Right lung (tissue), 5 donors: Measurements from ENCODE around the gene ZNF581. TPM values are rescaled to one million over a fixed set of nuclear protein-coding genes. Genes with fewer than 3 reads are reported as not detected.

ENCODE experiments used
- DNase-seq, 2 donors: peaks; one replicate each; pipeline ENCODE4 v3.0.0-alpha.2; 2013
- polyA plus RNA-seq, 5 donors: library from polyadenylated mRNA; unstranded; fragments of 120-200 nt; gene quantifications; one replicate each; pipeline versions ENCODE4 v1.2.1 to v1.2.3, GENCODE V29; 2013; ENCODE audit warnings: inconsistent platforms in 1 of 5, low replicate concordance in 1 of 5; ENCODE audit not compliant: insufficient read length in 5 of 5, insufficient read depth in 1 of 5

Gene ZNF581
- polyA plus RNA-seq, 5 donors: 23.0 to 36.0 (median 29.5) TPM

DNA sequence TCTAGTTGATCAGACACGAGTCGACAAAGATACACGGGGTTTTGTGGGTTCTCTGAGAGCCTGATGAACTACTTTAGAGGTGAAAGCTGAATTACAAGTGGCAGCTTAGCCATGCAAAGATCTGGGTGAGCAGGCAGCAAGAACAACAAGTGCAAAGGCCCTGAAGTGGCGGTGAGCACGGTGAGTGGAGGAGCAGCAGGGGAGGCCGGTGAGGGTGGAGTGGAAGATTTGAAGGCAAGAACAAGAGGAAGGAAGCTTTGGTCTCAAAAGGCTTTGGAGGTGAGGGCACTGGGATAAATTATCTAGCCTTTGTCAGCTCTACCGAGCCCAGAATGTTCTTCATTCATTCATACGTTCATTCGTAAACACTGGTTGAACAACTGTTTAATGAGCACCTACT is 36.6 kb upstream of the ZNF581 start:
- DNase-seq: no peak

DNA sequence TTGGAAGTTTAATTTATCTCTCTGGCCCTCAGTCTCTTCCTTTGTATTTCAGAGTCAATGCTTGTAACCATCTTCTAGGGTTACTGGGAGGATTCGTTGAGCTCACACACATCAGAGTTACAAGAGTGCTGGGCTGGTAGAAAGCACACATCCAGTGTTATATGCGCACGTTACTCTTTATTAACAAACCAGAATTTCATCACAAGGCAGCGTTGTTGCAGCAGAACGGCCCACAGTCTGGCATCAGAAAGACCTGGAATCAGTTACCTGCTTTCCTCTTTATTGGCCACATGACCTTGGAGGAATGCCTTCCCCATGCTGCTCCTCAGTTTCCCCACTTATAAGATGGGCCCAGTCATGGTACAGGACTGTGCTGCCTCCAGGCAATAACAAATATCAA is 34.1 kb upstream of the ZNF581 start:
- DNase-seq: no peak

DNA sequence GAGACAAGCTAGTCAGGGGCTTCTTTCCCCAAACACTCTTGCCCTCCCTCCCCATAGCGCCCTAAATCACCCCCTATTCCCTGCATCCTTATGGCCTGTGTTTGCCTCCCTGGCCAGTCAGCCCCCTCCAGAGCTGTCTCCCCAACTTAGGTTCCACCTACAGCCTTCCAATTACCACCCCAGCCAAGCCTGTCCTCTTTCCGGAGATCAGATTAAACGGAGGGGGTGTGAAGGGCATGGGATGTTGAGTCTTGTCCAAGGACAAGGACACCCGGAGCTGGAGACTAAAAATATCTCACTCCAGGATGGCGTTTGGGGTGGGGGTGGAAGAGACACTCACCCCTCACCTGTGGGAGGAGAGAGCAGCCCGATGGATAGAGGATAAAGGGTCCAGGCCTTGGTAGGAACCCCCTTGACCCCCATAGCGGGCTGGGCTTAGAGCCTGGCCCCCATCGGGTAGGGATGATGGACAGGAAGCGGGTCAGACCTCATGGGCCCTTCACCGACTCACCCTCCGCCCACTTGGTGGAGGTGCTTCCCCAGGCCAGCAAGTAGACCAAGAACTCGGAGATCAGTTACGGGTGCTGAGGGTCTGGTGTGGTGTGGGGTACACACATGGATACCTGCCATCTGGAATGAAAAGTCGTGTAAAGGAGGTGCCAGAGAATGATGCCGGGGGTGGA is 32.0 kb upstream of the ZNF581 start:
- DNase-seq: no peak

DNA sequence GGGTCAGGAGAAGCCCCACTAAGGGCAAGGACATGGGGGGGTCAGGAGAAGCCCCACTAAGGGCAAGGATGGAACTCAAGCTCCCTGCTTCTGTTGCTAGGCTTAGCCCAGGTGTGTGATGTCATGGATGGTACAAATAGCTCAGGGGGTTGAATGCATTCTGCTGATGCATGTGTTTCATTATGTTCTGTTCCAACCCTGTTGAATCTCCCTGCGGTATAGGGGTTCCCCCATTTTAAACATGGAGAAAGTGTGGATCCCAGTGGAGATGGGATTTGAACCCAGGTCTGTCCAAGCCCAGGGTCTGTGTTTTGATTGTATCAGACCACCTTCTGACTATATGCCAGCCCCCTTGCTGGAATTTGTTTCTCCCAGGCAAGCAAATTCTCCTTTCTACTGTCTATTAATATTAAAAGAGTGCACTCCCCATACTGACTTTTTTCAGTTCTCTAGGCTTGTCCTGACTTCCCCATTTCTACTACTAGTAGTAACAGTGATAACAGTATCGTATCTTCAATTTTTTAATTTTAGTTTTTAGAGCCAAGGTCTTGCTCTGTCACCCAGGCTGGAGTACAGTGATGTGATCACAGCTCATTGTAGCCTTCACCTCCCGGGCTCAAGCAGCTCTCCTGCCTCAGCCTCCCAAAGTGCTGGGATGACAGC is 31.3 kb upstream of the ZNF581 start:
- no peak for DNase-seq

DNA sequence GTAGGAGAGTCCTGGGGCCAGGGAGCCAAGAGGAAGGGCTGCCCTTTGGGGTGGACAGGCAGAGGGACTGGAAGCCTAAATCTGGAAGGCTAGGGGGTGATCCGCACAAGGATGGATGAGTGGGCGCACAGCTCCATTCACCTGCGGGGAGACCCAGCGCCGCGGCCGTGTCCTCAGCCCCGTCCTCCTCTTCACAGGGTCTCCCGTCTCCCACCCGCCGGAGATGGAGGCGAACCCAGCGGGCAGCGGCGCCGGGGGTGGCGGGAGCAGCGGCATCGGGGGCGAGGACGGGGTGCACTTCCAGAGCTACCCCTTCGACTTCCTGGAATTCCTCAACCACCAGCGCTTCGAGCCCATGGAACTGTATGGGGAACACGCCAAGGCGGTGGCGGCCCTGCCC is 30.1 kb upstream of the ZNF581 start:
- no peak for DNase-seq

DNA sequence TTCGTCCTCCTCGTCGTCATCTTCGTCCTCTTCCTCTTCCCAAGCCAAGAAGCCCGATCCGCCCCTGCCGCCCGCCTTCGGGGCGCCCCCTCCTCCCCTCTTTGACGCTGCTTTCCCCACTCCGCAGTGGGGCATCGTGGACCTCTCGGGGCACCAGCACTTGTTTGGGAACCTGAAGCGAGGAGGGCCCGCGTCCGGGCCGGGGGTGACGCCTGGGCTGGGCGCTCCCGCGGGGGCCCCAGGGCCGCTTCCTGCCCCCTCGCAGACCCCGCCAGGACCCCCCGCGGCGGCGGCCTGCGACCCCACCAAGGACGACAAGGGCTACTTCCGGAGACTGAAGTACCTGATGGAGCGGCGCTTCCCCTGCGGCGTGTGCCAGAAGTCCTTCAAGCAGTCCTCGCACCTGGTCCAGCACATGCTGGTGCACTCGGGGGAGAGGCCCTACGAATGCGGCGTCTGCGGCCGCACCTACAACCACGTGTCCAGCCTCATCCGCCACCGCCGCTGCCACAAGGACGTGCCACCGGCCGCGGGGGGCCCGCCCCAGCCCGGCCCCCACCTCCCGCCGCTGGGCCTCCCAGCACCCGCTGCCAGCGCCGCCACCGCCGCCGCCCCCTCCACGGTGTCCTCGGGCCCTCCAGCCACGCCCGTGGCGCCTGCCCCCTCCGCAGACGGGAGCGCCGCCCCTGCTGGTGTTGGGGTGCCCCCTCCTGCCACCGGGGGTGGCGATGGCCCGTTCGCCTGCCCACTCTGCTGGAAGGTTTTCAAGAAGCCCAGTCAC is 29.3 kb upstream of the ZNF581 start:
- no peak for DNase-seq

DNA sequence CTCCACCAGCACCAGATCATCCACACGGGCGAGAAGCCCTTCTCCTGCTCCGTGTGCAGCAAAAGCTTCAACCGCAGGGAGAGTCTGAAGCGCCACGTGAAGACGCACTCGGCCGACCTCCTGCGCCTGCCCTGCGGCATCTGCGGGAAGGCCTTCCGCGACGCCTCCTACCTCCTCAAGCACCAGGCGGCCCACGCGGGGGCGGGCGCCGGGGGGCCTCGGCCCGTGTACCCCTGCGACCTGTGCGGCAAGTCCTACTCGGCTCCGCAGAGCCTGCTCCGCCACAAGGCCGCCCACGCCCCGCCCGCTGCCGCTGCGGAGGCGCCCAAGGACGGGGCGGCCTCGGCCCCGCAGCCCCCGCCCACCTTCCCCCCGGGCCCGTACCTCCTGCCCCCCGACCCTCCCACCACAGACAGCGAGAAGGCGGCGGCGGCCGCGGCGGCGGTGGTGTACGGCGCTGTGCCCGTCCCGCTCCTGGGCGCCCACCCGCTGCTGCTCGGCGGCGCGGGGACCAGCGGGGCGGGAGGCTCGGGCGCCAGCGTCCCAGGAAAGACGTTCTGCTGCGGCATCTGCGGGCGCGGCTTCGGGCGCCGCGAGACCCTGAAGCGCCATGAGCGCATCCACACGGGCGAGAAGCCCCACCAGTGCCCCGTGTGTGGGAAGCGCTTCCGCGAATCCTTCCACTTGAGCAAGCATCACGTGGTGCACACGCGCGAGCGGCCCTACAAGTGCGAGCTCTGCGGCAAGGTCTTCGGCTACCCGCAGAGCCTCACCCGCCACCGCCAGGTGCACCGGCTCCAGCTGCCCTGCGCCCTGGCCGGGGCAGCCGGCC is 28.5 kb upstream of the ZNF581 start:
- no peak for DNase-seq

DNA sequence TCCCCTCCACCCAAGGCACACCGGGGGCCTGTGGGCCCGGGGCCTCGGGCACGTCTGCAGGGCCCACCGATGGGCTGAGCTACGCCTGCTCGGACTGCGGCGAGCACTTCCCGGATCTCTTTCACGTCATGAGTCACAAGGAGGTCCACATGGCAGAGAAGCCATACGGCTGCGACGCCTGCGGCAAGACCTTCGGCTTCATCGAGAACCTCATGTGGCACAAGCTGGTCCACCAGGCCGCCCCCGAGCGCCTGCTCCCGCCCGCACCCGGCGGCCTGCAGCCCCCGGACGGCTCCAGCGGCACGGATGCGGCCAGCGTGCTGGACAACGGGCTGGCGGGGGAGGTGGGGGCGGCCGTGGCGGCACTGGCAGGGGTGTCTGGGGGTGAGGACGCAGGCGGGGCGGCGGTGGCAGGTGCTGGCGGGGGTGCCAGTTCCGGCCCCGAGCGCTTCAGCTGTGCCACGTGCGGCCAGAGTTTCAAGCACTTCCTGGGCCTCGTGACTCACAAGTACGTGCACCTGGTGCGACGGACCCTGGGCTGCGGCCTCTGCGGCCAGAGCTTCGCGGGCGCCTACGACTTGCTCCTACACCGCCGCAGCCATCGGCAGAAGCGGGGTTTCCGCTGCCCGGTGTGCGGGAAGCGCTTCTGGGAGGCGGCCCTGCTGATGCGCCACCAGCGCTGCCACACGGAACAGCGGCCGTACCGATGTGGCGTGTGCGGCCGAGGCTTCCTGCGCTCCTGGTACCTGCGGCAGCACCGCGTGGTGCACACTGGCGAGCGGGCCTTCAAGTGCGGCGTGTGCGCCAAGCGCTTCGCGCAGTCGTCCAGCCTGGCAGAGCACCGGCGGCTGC is 27.7 kb upstream of the ZNF581 start:
- no peak for DNase-seq

DNA sequence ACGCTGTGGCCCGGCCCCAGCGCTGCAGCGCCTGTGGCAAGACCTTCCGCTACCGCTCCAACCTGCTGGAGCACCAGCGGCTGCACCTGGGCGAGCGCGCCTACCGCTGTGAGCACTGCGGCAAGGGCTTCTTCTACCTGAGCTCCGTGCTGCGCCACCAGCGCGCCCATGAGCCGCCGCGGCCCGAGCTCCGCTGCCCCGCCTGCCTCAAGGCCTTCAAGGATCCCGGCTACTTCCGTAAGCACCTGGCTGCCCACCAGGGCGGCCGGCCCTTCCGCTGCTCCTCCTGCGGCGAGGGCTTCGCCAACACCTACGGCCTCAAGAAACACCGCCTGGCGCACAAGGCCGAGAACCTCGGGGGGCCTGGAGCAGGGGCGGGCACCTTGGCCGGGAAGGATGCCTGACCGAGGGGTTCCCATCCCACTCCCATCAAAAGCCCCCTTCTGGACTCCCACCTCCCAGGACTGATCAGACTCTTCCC is 27.0 kb upstream of the ZNF581 start:
- no peak for DNase-seq

DNA sequence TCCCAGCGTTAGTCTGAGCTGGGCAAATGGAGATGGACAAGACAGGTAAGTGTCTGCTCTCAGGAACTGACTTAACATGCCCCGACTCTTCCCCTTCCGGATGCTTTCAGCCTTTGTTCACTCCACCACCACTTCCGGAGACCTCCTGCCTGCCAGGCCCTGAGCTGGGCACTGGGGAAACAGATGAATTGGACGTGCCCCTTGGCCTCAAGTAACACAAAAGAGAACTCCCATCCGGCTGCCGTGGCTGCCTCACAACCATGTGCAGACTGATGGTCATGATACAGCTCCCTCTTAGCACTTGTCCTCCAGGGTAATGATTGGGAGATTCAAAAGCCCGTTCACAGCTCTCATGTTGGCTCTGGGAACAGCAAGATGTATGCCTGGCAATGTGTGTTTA is 26.0 kb upstream of the ZNF581 start:
- no peak for DNase-seq

DNA sequence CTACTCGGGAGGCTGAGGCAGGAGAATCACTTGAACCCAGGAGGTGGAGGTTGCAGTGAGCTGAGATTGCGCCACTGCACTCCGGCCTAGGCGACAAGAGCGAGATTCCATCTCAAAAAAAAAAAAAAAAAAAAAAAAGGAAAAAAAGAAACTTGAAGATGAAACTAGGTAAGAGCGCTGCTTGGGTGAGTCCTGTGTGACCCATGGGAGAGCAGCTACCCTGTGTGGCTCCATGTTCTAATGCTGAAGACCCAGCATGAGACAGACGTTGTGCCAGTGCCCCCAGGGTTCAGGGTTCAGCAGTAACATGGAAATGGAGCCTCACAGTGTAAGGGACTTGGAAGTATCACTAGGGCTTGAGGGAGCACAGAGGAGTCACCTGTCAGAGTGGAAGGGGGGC is 25.0 kb upstream of the ZNF581 start:
- no peak for DNase-seq

DNA sequence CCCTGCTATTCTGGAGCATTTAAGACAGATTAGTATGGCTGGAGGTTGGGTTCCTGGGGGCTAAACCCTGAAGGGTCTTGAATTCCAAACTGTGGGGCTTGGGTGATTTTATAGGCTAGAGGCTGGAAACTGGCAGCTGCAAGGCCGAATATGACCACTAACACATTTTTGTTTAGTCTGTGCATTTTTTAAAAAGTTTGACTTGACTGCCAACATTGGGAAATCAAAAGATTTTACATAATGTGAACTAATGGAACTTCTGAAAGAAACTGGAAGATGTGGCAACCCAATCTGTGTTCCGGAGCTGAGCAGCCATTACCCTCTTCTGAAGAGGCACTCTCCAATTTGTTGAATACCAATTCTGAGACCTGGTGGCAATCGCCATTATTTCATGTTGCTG is 24.2 kb upstream of the ZNF581 start:
- peak in 1 of 2 donors; percentile 60 for DNase-seq

DNA sequence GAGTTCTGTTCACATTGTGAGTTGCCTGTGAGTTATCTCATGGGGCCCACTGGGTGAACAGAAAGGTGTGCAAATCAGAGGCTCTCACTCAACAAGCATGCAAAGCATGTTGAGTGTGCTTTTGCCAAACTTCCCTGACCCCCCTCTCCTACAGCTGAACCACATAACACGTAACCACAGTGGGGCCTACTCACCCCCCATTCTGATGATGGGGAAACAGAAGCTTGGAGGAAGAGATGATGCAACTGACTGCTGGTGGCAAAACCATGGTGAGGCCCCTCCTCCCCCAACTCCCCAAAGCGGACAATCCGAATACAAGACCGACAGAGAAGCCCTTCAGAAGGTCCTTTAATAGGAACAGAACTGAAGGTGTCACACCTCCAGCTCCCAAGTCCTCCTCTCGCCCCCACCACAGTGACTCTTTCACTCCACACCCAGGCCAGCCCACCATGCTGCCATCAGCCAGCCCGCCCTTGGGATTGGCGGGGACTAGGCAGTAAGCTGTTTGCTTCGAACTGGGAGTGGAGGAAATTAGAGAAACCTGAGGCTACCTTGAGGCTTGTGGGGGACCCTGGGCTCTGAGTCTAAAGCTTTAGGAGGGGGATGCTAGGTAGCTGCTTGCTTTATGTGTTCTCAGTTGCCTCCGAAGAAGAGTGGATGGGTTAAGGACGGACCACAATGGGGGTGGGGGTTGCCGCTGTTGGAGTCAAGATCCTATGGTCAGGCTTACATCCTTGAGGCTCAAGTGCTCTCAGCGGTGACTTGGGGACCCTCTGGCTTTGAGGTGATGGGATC is 22.8 kb upstream of the ZNF581 start:
- DNase-seq: no peak

DNA sequence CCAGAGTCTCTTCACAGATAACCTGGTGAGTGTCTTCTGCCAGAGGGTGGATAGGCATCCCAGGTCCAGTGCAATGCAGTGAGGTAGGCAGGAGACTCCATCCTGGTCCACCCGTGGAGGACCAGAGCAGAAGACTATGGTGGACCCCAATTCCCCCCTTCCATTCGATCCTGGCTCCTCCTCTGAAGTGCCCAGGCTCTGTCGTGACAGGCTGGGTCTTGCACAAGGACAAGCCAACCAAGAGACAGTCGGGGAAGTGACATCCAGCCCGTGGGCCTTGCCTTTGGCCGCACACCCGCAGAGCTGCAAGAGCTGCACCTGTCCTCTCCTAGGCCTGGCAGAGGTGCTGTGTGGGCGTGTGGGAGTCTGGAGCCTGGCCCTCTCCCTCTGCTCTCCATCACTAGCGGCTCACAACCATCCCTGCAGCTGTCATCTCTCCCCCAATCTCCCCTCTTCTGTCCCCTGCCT is 22.2 kb upstream of the ZNF581 start:
- no peak for DNase-seq

DNA sequence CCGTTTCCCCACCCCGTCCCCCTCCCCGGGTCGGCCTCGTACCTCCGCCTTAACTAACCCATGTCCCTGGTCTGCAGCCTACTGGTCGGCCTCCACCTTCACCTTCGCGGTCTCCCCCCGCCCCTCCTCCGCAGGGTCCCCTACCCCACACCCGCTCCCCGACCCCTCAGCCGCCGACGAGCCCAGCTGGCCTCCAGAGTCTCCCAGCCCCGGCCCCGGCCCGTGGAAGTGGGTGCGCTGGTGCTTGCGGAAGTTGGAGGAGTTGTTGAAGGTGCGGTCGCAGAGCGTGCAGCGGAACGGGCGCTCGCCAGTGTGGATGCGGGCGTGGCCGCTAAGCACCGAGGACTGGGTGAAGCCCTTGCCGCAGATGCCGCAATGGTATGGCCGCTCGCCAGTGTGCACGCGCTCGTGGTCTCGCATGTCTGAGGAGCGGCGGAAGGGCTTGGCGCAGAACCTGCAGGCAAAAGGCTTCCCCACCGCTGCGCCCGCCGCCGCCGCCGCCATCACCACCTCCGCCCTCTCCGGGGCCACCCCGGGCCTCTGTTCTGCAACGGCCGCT is 21.7 kb upstream of the ZNF581 start:
- DNase-seq: no peak

DNA sequence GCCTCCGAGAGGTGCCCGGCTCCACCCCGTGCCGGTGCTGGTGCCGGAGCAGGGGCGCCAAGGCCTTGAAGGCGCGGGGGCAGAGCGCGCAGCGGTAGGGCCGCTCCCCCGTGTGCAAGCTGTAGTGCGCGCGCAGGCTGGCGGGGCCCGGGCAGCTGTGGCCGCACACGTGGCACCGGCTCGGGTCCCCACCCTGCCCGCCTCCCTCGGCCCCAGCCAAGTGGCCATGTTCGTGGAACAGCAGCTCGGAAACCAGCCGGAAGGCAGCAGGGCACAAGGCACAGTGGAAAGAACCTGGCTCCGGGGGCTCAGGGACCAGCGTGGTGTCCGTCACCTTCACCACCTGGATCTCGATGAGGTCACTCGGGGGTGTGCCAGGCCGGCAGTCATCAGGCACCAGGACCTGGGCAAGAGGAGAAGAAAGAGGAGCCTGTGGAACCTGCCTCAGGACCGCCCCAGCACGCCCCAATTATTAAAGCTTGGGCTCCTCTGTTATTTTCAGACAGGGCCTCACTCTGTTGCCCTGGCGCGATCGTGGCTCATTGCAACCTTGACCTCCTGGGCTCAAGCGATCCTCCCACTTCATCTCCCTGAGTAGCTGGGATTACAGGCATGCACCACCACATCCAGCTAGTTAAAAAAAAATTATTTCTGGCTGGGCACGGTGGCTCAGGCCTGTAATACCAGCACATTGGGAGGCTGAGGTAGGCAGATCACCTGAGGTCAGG is 21.0 kb upstream of the ZNF581 start:
- no peak for DNase-seq

DNA sequence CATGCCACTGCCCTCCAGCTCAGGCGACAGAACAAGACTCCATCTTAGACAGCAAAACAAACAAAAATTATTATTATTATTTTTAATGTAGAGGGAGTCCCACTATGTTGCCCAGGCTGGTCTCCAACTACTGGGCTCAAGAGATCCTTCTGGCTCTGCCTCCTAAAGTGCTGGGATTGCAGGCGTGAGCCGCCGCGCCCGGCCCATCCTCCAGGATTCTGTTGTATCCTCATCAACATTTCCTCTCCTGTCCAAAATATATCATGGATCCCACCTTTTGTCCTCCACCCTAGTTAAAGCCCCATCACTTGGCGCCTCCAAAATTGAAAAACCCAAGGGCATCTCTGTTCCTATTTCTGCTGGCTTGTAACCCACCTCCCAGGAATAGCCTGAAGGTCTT is 20.3 kb upstream of the ZNF581 start:
- no peak for DNase-seq

DNA sequence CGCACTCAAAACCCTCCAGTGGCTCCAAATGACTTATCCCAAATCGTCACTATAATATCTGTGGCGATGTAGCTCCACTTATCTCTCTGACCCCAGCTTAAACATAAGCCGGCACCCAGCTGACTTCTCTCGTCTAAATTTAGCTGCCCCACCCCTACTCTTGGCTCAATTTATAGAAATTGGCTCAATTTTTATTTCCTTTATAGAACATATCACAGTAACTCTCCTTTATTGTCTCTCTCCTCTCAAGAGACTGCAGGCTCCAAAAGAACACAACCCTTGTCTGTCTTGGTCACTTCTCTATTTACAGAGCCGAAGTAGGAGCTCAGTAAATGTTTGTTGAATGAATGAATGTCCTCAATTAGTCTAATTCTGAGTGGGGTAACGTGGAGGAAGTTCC is 19.9 kb upstream of the ZNF581 start:
- DNase-seq: no peak
